Measurements from ENCODE around the gene AGAP1. TPM values are rescaled to one million over a fixed set of nuclear protein-coding genes. Genes with fewer than 3 reads are reported as not detected.

AGAP1 gene
- total and polyA plus RNA-seq, 4 donors: 2.0 to 8.5 (median 5.4) TPM

GRCh38 chr2:235811446-235812184, 317.8 kb downstream of the AGAP1 start:
- no peak overlapping the region for H3K27ac ChIP-seq (ENCODE audit: low read depth in 1 of 2, low read length in 2 of 2)
- H3K9me3 ChIP-seq (ENCODE audit: control insufficient read depth in 4 of 4, low read length in 3 of 4): no peaks in the 10 kb centered on the region
- H3K4me3 ChIP-seq (ENCODE audit: low read depth in 1 of 3, low read length in 3 of 3): no peak overlapping the region
- 96% methylated on average over 20 of the region's 20 CpGs for WGBS
- no peak overlapping the region for H3K9ac ChIP-seq (ENCODE audit: low read depth in 1 of 2, low read length in 2 of 2)
- no peak for TF ChIP-seq RAD21 (IDR thresholded peaks at IDR 0.05)
- TF ChIP-seq FOXA2 (IDR thresholded peaks at IDR 0.05): no peak
- TF ChIP-seq EGR1 (IDR thresholded peaks at IDR 0.05; ENCODE audit: low read depth in 2 of 2): no peak
- no peak for TF ChIP-seq GABPA (IDR thresholded peaks at IDR 0.05 in 1 of 2, conservative IDR thresholded peaks at IDR 0.05 in 1 of 2)
- TF ChIP-seq HNF4A (conservative IDR thresholded peaks at IDR 0.05): no peak
- no peak for TF ChIP-seq HNF4G (IDR thresholded peaks at IDR 0.05)
- TF ChIP-seq FOXA1 (IDR thresholded peaks at IDR 0.05): no peak
- TF ChIP-seq TAF1 (conservative IDR thresholded peaks at IDR 0.05): no peak
- TF ChIP-seq YY1 (IDR thresholded peaks at IDR 0.05): no peak
- no peak for TF ChIP-seq REST (IDR thresholded peaks at IDR 0.05)
- TF ChIP-seq MAX (IDR thresholded peaks at IDR 0.05): no peak
- H3K27me3 ChIP-seq (ENCODE audit: control insufficient read depth in 4 of 4, insufficient read depth in 4 of 4, low read length in 3 of 4): no peaks in the 10 kb centered on the region
- peaks cover 0 to 36% (median 6%) of the 10 kb centered on the region in 4 donors for H3K36me3 ChIP-seq (ENCODE audit: control insufficient read depth in 4 of 4, insufficient read depth in 3 of 4, low read depth in 1 of 4, low read length in 3 of 4)
- no peak for DNase-seq (ENCODE audit: low spot score)
- H3K4me1 ChIP-seq (ENCODE audit: control insufficient read depth in 4 of 4, insufficient read depth in 4 of 4, low read length in 3 of 4): no peaks in the 10 kb centered on the region

- Histone ChIP-seq H3K4me3 (ENCODE audit: low read depth in 1 of 3, low read length in 3 of 3) (no peak overlapping the region), H3K27ac (ENCODE audit: low read depth in 1 of 2, low read length in 2 of 2) (no peak overlapping the region), H3K36me3 (ENCODE audit: control insufficient read depth in 4 of 4, insufficient read depth in 3 of 4, low read depth in 1 of 4, low read length in 3 of 4) (peaks cover 0 to 34% (median 4%) of the 10 kb centered on the region in 4 donors), H3K27me3 (ENCODE audit: control insufficient read depth in 4 of 4, insufficient read depth in 4 of 4, low read length in 3 of 4) (no peaks in the 10 kb centered on the region), H3K9ac (ENCODE audit: low read depth in 1 of 2, low read length in 2 of 2) (no peak overlapping the region), H3K4me1 (ENCODE audit: control insufficient read depth in 4 of 4, insufficient read depth in 4 of 4, low read length in 3 of 4) (no peaks in the 10 kb centered on the region), H3K9me3 (ENCODE audit: control insufficient read depth in 4 of 4, low read length in 3 of 4) (no peaks in the 10 kb centered on the region)
- TF ChIP-seq MAX (IDR thresholded peaks at IDR 0.05): no peak
- no peak for TF ChIP-seq YY1 (IDR thresholded peaks at IDR 0.05)
- no peak for TF ChIP-seq TAF1 (conservative IDR thresholded peaks at IDR 0.05)
- TF ChIP-seq EGR1 (IDR thresholded peaks at IDR 0.05; ENCODE audit: low read depth in 2 of 2): no peak
- no peak for TF ChIP-seq JUND (IDR thresholded peaks at IDR 0.05)
- TF ChIP-seq FOXA2 (IDR thresholded peaks at IDR 0.05): no peak
- no peak for TF ChIP-seq NR2F2 (IDR thresholded peaks at IDR 0.05)
- no peak for TF ChIP-seq RAD21 (IDR thresholded peaks at IDR 0.05)
- no peak for TF ChIP-seq HNF4A (conservative IDR thresholded peaks at IDR 0.05)
- TF ChIP-seq, protein P1, sequence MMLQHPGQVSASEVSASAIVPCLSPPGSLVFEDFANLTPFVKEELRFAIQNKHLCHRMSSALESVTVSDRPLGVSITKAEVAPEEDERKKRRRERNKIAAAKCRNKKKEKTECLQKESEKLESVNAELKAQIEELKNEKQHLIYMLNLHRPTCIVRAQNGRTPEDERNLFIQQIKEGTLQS (IDR thresholded peaks at IDR 0.05): no peak
- TF ChIP-seq FOXA1 (IDR thresholded peaks at IDR 0.05): no peak
- TF ChIP-seq REST (IDR thresholded peaks at IDR 0.05): no peak
- TF ChIP-seq, protein P2, sequence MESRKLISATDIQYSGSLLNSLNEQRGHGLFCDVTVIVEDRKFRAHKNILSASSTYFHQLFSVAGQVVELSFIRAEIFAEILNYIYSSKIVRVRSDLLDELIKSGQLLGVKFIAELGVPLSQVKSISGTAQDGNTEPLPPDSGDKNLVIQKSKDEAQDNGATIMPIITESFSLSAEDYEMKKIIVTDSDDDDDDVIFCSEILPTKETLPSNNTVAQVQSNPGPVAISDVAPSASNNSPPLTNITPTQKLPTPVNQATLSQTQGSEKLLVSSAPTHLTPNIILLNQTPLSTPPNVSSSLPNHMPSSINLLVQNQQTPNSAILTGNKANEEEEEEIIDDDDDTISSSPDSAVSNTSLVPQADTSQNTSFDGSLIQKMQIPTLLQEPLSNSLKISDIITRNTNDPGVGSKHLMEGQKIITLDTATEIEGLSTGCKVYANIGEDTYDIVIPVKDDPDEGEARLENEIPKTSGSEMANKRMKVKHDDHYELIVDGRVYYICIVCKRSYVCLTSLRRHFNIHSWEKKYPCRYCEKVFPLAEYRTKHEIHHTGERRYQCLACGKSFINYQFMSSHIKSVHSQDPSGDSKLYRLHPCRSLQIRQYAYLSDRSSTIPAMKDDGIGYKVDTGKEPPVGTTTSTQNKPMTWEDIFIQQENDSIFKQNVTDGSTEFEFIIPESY (IDR thresholded peaks at IDR 0.05): no peak
- TF ChIP-seq SP1 (IDR thresholded peaks at IDR 0.05): no peak
- TF ChIP-seq HNF4G (IDR thresholded peaks at IDR 0.05): no peak
- no peak for DNase-seq (ENCODE audit: low spot score)
- WGBS: 93% methylated on average over 18 of the region's 18 CpGs
Observed at GRCh38 chr2:235812185-235812665, 318.4 kb downstream of the AGAP1 start.

Measured in liver (tissue), 9 donors.